Panc1 (cell line): ENCODE data around the gene SETDB2.

Experiments
- CTCF ChIP-seq: fragments of 450-650 bp; IDR thresholded peaks from 2 replicates; pipeline ENCODE4 v1.5.1; 2017; ENCODE audit warnings: mild to moderate bottlenecking
- POLR2AphosphoS5 ChIP-seq: IDR thresholded peaks from 2 replicates; pipeline ENCODE4 v1.6.1; 2012; ENCODE audit warnings: mild to moderate bottlenecking, low read depth, low read length, moderate library complexity
- REST ChIP-seq, 2 experiments: IDR thresholded peaks; 2 replicates each; pipeline ENCODE4 v1.6.1; 2011 to 2012; ENCODE audit warnings: low read depth in 2 of 2, control low read depth in 1 of 2, low read length in 1 of 2, mild to moderate bottlenecking in 1 of 2, moderate library complexity in 1 of 2; ENCODE audit not compliant: insufficient read depth in 1 of 2
- TCF7L2 ChIP-seq: IDR thresholded peaks from 2 replicates; pipeline ENCODE4 v1.6.1; 2011; ENCODE audit warnings: mild to moderate bottlenecking, low read depth, low read length, inconsistent platforms

GRCh38 chr13:49530457-49530856 is 86.4 kb downstream of the SETDB2 start:
- TF ChIP-seq CTCF (no peak), REST (IDR thresholded peaks at IDR 0.05; ENCODE audit: insufficient read depth in 1 of 2, low read depth in 2 of 2, low read length in 1 of 2) (no peak), TCF7L2 (no peak), POLR2AphosphoS5 (no peak)
